HG03139 (cell line): Measurements from ENCODE around the gene KRTAP4-1.
"Not testable (repeated sequence)": the region's sequence is repeated elsewhere in the genome, so short reads cannot be mapped to it uniquely, and the experiment has no call there.

Experiments used
- ATAC-seq: cut with Tn5 transposase; IDR thresholded peaks from one replicate; pipeline ENCODE4 v1.9.1; 2021; ENCODE audit not compliant: unreplicated experiment

The KRTAP4-1 gene

GRCh38 chr17:41176744-41177387, 7.8 kb downstream of the KRTAP4-1 start:
- no peak for ATAC-seq

DNA sequence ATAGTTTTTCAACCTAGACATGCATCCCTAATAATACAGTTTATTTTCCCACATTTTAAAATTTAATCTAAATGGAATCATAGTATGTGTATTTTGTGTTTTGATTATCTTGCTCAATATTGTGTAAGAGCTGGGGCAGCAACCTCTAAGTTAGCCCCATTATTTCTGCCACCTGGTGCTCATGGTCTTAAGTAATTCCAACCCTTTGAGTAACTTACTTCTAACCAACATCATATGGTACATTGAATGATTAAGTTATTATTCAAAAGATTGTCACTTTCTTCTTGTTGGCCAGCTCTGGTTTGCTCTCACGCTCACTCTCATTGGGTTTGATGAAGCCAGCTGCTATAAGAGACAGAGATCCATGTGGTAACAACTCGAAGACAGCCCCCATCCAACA, 12.8 kb downstream of the KRTAP4-1 start:
- no peak for ATAC-seq

- no peak for ATAC-seq
These were observed 16.6 kb downstream of the KRTAP4-1 start, which contains the start of gene KRTAP4-3 for GRCh38 chr17:41168121-41168520. Gene KRTAP4-3, minus strand, starts transcription at chr17:41168221. Its CDS starts 49 bp downstream, at chr17:41168172.

- no peak for ATAC-seq
These were observed 17.1 kb downstream of the KRTAP4-1 start for GRCh38 chr17:41167561-41167960.

GRCh38 chr17:41163828-41164227, 20.9 kb downstream of the KRTAP4-1 start:
- ATAC-seq, result no peak

- no peak for ATAC-seq
These were observed 24.1 kb downstream of the KRTAP4-1 start, which contains the start of gene KRTAP4-4 for GRCh38 chr17:41160648-41161047. Gene KRTAP4-4, minus strand, starts transcription at chr17:41160748. Its CDS starts 57 bp downstream, at chr17:41160691.

- ATAC-seq, result not testable (repeated sequence)
These were observed 24.5 kb downstream of the KRTAP4-1 start for GRCh38 chr17:41160190-41160589.

GRCh38 chr17:41153856-41154255, 30.9 kb downstream of the KRTAP4-1 start:
- no peak for ATAC-seq

DNA sequence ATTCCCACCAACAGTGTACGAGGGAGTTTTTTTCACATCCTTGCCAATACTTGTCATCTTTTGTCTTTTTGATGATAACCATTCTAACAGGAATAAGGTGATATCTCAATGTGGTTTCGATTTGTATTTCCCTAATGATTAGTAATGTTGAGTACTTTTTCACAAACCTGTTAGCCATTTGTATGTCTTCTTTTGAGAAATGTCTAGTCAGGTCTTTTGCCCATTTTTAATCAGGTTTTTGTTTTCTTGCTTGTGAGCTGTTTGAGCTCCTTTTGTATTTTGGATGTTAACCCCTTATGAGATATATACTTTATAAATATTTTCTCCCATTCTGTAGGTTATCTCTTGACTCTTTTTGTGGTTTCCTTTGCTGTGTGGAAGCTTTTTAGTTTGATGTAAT, 33.2 kb downstream of the KRTAP4-1 start:
- ATAC-seq, result no peak

GRCh38 chr17:41150026-41150425, 34.7 kb downstream of the KRTAP4-1 start:
- ATAC-seq, result no peak

- no peak for ATAC-seq
These were observed 35.1 kb downstream of the KRTAP4-1 start, which contains the start of gene KRTAP4-5 for GRCh38 chr17:41149652-41149985. Gene KRTAP4-5, minus strand, starts transcription at chr17:41149825. Its CDS starts 58 bp downstream, at chr17:41149767.

DNA sequence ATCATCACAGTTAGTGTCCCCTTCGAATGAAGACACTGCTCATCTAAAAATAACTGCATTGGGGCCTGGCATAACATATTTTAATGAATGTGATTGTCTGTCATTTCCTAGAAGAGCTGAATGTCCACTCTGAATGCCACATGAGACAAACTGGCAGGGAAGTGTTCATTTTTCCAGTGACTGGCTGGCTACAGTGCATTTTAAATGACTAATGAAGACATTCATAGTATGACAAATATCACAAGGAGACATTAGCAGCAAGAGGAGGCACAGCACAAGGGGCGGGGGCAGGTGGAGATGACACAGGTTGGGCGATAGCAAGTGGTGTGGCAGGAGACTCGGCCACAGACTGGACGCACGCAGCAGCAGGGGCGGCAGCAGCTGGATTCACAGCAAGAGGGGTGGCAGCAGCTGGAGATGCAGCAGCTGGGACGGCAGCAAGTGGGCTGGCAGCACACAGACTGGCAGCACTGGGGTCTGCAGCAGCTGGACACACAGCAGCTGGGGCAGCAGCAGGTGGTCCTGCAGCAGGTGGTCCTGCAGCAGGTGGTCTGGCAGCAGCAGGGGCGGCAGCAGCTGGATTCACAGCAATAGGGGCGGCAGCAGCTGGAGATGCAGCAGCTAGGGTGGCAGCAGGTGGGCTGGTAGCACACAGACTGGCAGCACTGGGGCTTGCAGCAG, 35.6 kb downstream of the KRTAP4-1 start:
- not testable (repeated sequence) for ATAC-seq

GRCh38 chr17:41147531-41148204, 37.0 kb downstream of the KRTAP4-1 start:
- ATAC-seq, result no peak

GRCh38 chr17:41145261-41145660, 39.5 kb downstream of the KRTAP4-1 start:
- ATAC-seq, result no peak

GRCh38 chr17:41144846-41145245, 39.9 kb downstream of the KRTAP4-1 start:
- ATAC-seq, result no peak

GRCh38 chr17:41141361-41141760, 43.4 kb downstream of the KRTAP4-1 start:
- no peak for ATAC-seq

GRCh38 chr17:41140360-41141131, 44.2 kb downstream of the KRTAP4-1 start, which contains the start of gene KRTAP4-6:
Gene KRTAP4-6, minus strand, starts transcription at chr17:41140544. Its CDS starts 57 bp downstream, at chr17:41140487.
- no peak for ATAC-seq

DNA sequence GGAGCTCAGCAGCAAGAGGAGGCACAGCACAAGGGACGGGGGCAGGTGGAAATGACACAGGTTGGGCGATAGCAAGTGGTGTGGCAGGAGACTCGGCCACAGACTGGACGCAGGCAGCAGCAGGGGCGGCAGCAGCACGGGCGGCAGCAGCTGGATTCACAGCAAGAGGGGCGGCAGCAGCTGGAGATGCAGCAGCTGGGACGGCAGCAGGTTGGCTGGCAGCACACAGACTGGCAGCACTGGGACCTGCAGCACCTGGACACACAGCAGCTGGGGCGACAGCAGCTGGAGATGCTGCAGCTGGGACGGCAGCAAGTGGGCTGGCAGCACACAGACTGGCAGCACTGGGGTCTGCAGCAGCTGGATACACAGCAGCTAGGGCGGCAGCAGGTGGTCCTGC, 44.8 kb downstream of the KRTAP4-1 start:
- not testable (repeated sequence) for ATAC-seq
